ENCODE data around the gene BCR.

Gene BCR

DNA sequence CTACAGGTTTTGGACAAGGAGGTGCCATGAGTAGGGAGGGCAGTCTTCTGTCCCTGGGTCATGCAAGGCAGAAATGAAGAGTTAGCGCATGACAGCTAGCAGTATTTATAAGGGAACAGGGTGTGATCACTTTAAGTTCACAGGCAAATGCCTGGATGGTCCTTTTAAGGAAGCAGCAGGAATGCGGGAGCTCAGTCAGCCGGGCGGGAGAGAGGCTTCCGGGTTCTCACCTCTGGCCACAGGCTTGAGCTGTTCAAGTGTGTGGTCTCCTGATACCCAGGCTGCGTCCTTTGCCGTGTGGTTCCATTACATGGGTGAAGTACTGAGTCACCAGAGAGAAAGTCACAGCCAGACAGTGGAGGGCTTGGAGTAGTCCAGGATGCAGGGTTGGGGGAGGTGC, 105.4 kb downstream of the BCR start:
- Histone ChIP-seq H3K9me3 (ENCODE audit: control insufficient read depth, insufficient read depth, low read length) (no peaks in the 10 kb centered on the region), H3K36me3 (ENCODE audit: control insufficient read depth, low read length) (peaks cover 84% of the 10 kb centered on the region), H3K9me2 (replicated peaks; ENCODE audit: control insufficient read depth, low read length) (no peaks in the 10 kb centered on the region), H4K20me1 (ENCODE audit: control insufficient read depth, insufficient read depth, low read depth, low read length) (no peaks in the 10 kb centered on the region), H3K4me2 (ENCODE audit: low read length) (no peak overlapping the region), H3K4me3 (ENCODE audit: low read length) (no peak overlapping the region), H3K27me3 (ENCODE audit: control insufficient read depth, low read length) (no peaks in the 10 kb centered on the region), H3K27ac (ENCODE audit: low read depth, low read length) (no peak overlapping the region), H3K79me2 (ENCODE audit: control insufficient read depth, low read length) (no peaks in the 10 kb centered on the region), H3K4me1 (ENCODE audit: control insufficient read depth, low read length) (peaks cover 13% of the 10 kb centered on the region), H3F3A (ENCODE audit: control insufficient read depth, insufficient read depth) (no peaks in the 10 kb centered on the region)
- TF ChIP-seq CTCF (IDR thresholded peaks at IDR 0.05; ENCODE audit: low read depth, low read length, poor library complexity, severe bottlenecking) (no peak), EZH2phosphoT487 (IDR thresholded peaks at IDR 0.05; ENCODE audit: borderline replicate concordance, low read length) (no peak)

- no peak for TF ChIP-seq EZH2phosphoT487 (IDR thresholded peaks at IDR 0.05; ENCODE audit: borderline replicate concordance, low read length)
- TF ChIP-seq CTCF (IDR thresholded peaks at IDR 0.05; ENCODE audit: low read depth, low read length, poor library complexity, severe bottlenecking) = no peak
- H3K27ac ChIP-seq (ENCODE audit: low read depth, low read length) = no peak overlapping the region
- H3K4me2 ChIP-seq (ENCODE audit: low read length) = no peak overlapping the region
- no peaks in the 10 kb centered on the region for H3K79me2 ChIP-seq (ENCODE audit: control insufficient read depth, low read length)
- H3K36me3 ChIP-seq (ENCODE audit: control insufficient read depth, low read length) = peaks cover 86% of the 10 kb centered on the region
- H3K9me3 ChIP-seq (ENCODE audit: control insufficient read depth, insufficient read depth, low read length) = no peaks in the 10 kb centered on the region
- H3K4me3 ChIP-seq (ENCODE audit: low read length) = no peak overlapping the region
- H3K9me2 ChIP-seq (replicated peaks; ENCODE audit: control insufficient read depth, low read length) = no peaks in the 10 kb centered on the region
- no peaks in the 10 kb centered on the region for H4K20me1 ChIP-seq (ENCODE audit: control insufficient read depth, insufficient read depth, low read depth, low read length)
- no peaks in the 10 kb centered on the region for H3F3A ChIP-seq (ENCODE audit: control insufficient read depth, insufficient read depth)
- H3K4me1 ChIP-seq (ENCODE audit: control insufficient read depth, low read length) = peaks cover 8% of the 10 kb centered on the region
- H3K27me3 ChIP-seq (ENCODE audit: control insufficient read depth, low read length) = no peaks in the 10 kb centered on the region
Observed at GRCh38 chr22:23286296-23286695, 106.0 kb downstream of the BCR start.

GRCh38 chr22:23287136-23288095, 107.1 kb downstream of the BCR start:
- no peak for TF ChIP-seq EZH2phosphoT487 (IDR thresholded peaks at IDR 0.05; ENCODE audit: borderline replicate concordance, low read length)
- TF ChIP-seq CTCF (IDR thresholded peaks at IDR 0.05; ENCODE audit: low read depth, low read length, poor library complexity, severe bottlenecking) = no peak
- Histone ChIP-seq H3K79me2 (ENCODE audit: control insufficient read depth, low read length) (no peaks in the 10 kb centered on the region), H3F3A (ENCODE audit: control insufficient read depth, insufficient read depth) (no peaks in the 10 kb centered on the region), H4K20me1 (ENCODE audit: control insufficient read depth, insufficient read depth, low read depth, low read length) (no peaks in the 10 kb centered on the region), H3K9me2 (replicated peaks; ENCODE audit: control insufficient read depth, low read length) (no peaks in the 10 kb centered on the region), H3K9me3 (ENCODE audit: control insufficient read depth, insufficient read depth, low read length) (no peaks in the 10 kb centered on the region), H3K4me2 (ENCODE audit: low read length) (no peak overlapping the region), H3K27me3 (ENCODE audit: control insufficient read depth, low read length) (no peaks in the 10 kb centered on the region), H3K36me3 (ENCODE audit: control insufficient read depth, low read length) (peaks cover 86% of the 10 kb centered on the region), H3K4me3 (ENCODE audit: low read length) (no peak overlapping the region), H3K27ac (ENCODE audit: low read depth, low read length) (no peak overlapping the region), H3K4me1 (ENCODE audit: control insufficient read depth, low read length) (no peaks in the 10 kb centered on the region)

Measured in DOHH2 (cell line).